ENCODE measurements around the gene MGAT5B.

DNA sequence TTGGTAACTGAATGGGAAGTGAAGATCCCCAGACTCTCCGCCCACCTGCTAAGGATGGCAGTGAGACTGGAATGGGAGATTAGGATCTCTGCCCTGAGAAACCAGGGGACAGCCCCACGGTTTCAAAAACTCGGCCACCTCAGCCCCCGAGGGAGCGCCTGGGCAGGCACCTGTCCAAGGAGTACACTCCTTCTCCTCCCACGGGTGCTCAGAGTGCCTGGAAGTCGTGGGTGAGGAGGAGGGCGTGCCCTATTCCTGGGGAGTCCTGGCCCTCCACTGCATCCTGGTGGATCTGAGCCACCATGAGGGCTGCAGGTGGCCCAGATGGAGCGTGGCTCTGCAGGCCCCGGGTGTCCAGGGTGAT, 78.5 kb downstream of the MGAT5B start:
- no peak for TF ChIP-seq RFX5 (IDR thresholded peaks at IDR 0.05; ENCODE audit: low read depth, low read length)
- TF ChIP-seq ZNF239 (CRISPR knock-in tag; IDR thresholded peaks at IDR 0.05) = no peak
- TF ChIP-seq, protein P1, sequence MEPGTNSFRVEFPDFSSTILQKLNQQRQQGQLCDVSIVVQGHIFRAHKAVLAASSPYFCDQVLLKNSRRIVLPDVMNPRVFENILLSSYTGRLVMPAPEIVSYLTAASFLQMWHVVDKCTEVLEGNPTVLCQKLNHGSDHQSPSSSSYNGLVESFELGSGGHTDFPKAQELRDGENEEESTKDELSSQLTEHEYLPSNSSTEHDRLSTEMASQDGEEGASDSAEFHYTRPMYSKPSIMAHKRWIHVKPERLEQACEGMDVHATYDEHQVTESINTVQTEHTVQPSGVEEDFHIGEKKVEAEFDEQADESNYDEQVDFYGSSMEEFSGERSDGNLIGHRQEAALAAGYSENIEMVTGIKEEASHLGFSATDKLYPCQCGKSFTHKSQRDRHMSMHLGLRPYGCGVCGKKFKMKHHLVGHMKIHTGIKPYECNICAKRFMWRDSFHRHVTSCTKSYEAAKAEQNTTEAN (CRISPR knock-in tag; IDR thresholded peaks at IDR 0.05) = no peak
- no peak for TF ChIP-seq RFX7 (CRISPR knock-in tag; IDR thresholded peaks at IDR 0.05)
- TF ChIP-seq, protein P2, sequence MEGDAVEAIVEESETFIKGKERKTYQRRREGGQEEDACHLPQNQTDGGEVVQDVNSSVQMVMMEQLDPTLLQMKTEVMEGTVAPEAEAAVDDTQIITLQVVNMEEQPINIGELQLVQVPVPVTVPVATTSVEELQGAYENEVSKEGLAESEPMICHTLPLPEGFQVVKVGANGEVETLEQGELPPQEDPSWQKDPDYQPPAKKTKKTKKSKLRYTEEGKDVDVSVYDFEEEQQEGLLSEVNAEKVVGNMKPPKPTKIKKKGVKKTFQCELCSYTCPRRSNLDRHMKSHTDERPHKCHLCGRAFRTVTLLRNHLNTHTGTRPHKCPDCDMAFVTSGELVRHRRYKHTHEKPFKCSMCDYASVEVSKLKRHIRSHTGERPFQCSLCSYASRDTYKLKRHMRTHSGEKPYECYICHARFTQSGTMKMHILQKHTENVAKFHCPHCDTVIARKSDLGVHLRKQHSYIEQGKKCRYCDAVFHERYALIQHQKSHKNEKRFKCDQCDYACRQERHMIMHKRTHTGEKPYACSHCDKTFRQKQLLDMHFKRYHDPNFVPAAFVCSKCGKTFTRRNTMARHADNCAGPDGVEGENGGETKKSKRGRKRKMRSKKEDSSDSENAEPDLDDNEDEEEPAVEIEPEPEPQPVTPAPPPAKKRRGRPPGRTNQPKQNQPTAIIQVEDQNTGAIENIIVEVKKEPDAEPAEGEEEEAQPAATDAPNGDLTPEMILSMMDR (IDR thresholded peaks at IDR 0.05 in 2 of 3, conservative IDR thresholded peaks at IDR 0.05 in 1 of 3; ENCODE audit: insufficient read depth in 2 of 3, low read depth in 1 of 3, low read length in 3 of 3) = no peak
- TF ChIP-seq, protein P3, sequence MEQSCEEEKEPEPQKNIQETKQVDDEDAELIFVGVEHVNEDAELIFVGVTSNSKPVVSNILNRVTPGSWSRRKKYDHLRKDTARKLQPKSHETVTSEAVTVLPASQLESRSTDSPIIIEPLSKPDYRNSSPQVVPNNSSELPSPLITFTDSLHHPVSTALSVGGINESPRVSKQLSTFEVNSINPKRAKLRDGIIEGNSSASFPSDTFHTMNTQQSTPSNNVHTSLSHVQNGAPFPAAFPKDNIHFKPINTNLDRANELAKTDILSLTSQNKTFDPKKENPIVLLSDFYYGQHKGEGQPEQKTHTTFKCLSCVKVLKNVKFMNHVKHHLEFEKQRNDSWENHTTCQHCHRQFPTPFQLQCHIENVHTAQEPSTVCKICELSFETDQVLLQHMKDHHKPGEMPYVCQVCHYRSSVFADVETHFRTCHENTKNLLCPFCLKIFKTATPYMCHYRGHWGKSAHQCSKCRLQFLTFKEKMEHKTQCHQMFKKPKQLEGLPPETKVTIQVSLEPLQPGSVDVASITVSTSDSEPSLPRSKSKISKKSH (CRISPR knock-in tag; IDR thresholded peaks at IDR 0.05) = no peak
- TF ChIP-seq YY1 (IDR thresholded peaks at IDR 0.05; ENCODE audit: borderline replicate concordance in 1 of 3, control insufficient read depth in 1 of 3, extremely low read depth in 1 of 3, insufficient read depth in 3 of 3, insufficient read length in 1 of 3, insufficient replicate concordance in 2 of 3, low read depth in 1 of 3, low read length in 2 of 3) = no peak
- no peak for TF ChIP-seq FOXM1 (IDR thresholded peaks at IDR 0.05; ENCODE audit: low read depth)
- TF ChIP-seq FOXM1 (CRISPR knock-in tag; IDR thresholded peaks at IDR 0.05; ENCODE audit: low read depth) = no peak
